ENCODE data around the gene BBS4. TPM values are rescaled to one million over a fixed set of nuclear protein-coding genes. Genes with fewer than 3 reads are reported as not detected.

The BBS4 gene
- total and polyA plus RNA-seq, 9 of the 15 experiments (the other 6 are each of a cell fraction or from before 2014, with no cell fraction given): 25.1 to 80.7 (median 38.9) TPM

- no peak for TF ChIP-seq TSHZ1 (CRISPR knock-in tag; IDR thresholded peaks at IDR 0.05)
These were observed 63.7 kb downstream of the BBS4 start (continued) for GRCh38 chr15:72749700-72750099.

GRCh38 chr15:72751751-72752455 is 65.9 kb downstream of the BBS4 start:
- no peak overlapping the region for H3K4me3 ChIP-seq
- no peak overlapping the region for H3K27ac ChIP-seq (ENCODE audit: extremely low read depth, low read depth, low read length)
- no peaks in the 10 kb centered on the region for H3K79me2 ChIP-seq (ENCODE audit: control insufficient read depth, insufficient read depth, low read length)
- no peak overlapping the region for H3K4me2 ChIP-seq (ENCODE audit: insufficient read depth, low read length)
- no peak overlapping the region for H3K9ac ChIP-seq (ENCODE audit: insufficient read depth in 1 of 2, low read depth in 2 of 2, low read length in 2 of 2)
- no peaks in the 10 kb centered on the region for H3K9me3 ChIP-seq (replicated peaks; ENCODE audit: control insufficient read depth, insufficient read depth, low read depth, low read length)
- peaks cover 56% of the 10 kb centered on the region for H3K36me3 ChIP-seq (ENCODE audit: control insufficient read depth, insufficient read depth, low read length)
- POLR2A ChIA-PET: interaction anchor here (1.1 to 1.5 kb wide), 5 partner anchors 8 to 20 kb away, joined by 3 to 5 read pairs (median 4); no protein-coding TSS in a partner anchor
- TF ChIP-seq COPS2 (conservative IDR thresholded peaks at IDR 0.05): no peak
- TF ChIP-seq NONO (IDR thresholded peaks at IDR 0.05; ENCODE audit: low read depth in 2 of 2, low read length in 1 of 2): no peak
- 0 out of 2 replicates have a peak, but pooled peaks have one; percentile 7 for TF ChIP-seq EGR1 (conservative IDR thresholded peaks at IDR 0.05)
- TF ChIP-seq POLR2A (conservative IDR thresholded peaks at IDR 0.05): 0 out of 2 replicates have a peak, but pooled peaks have one; percentile 25
- TF ChIP-seq KHSRP (IDR thresholded peaks at IDR 0.05): no peak
- intact Hi-C loops (cut with micrococcal nuclease): no loop called here
- H3K4me1 ChIP-seq (replicated peaks in 1 of 2; ENCODE audit: control insufficient read depth in 2 of 2, insufficient read depth in 2 of 2, low read length in 2 of 2): no peaks in the 10 kb centered on the region
- CTCF ChIA-PET (ENCODE audit: low intra/inter-chr PET ratio): no interaction called here
- BruUV-seq (replicated peaks): TSS peak; percentile 31
- no peaks in the 10 kb centered on the region for H4K20me1 ChIP-seq (replicated peaks; ENCODE audit: control insufficient read depth, insufficient read depth, low read length)
- WGBS (ENCODE audit: insufficient coverage, low coverage, missing lambda C conversion rate): 94% methylated on average over 9 of the region's 9 CpGs
- no peak overlapping the region for H2AFZ ChIP-seq (ENCODE audit: low read depth, low read length)
- no peak for FAIRE-seq
- no peaks in the 10 kb centered on the region for H3K27me3 ChIP-seq (ENCODE audit: control insufficient read depth in 2 of 2, insufficient read depth in 2 of 2, low read length in 2 of 2)
- no peak for DNase-seq (ENCODE audit: extremely low read depth in 1 of 4, low spot score in 3 of 4)
- no peak for ATAC-seq
- in situ Hi-C loops (cut with MboI): no loop called here
- no peaks in the 10 kb centered on the region for H3K9me1 ChIP-seq (ENCODE audit: control insufficient read depth, insufficient read depth, low read length)

All from K562 (cell line).